GM21717 (cell line): ENCODE results near the gene TIMM13.
"Not testable (repeated sequence)": the region's sequence is repeated elsewhere in the genome, so short reads cannot be mapped to it uniquely, and the experiment has no call there.

Source experiments
- ATAC-seq: cut with Tn5 transposase; IDR thresholded peaks from one replicate; pipeline ENCODE4 v1.9.1; 2021; ENCODE audit warnings: mild to moderate bottlenecking, moderate library complexity; ENCODE audit not compliant: unreplicated experiment

TIMM13 gene

DNA sequence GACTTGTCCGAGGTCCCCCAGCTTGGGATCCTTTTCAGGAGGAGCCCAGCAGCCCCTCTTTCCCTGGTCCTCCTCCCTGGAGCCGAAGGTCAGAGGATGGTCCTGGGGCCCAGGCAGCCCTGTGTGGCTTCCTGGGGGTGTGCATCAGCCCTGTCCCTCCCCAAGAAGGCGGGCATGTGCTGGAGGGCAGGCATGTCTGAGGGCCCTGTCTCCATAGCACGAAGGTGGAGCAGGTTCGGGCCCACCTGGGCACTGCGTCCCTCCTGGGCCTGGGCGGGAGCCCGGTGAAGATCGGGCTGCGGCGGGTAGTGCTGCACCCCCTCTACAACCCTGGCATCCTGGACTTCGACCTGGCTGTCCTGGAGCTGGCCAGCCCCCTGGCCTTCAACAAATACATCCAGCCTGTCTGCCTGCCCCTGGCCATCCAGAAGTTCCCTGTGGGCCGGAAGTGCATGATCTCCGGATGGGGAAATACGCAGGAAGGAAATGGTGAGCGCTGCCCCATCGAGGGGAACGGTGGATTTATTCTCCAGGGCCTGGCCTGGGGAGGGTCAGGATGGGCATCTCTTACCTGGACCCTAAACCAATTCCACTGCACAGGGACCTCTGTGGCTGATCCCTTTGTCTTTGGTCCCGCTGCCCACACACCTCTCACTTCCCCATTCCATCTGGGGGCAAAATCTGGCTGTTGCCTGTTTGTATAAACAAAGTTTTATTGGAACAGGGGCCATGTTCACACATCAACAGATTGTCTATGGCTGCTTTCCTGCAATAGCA, 10.9 kb downstream of the TIMM13 start:
- ATAC-seq: no peak

- no peak for ATAC-seq
Observed at GRCh38 chr19:2415973-2416319, 11.4 kb downstream of the TIMM13 start.

- ATAC-seq: no peak
Observed at GRCh38 chr19:2415281-2415972, 12.0 kb downstream of the TIMM13 start.

- ATAC-seq: no peak
Observed at GRCh38 chr19:2413629-2414028, 13.8 kb downstream of the TIMM13 start.

DNA sequence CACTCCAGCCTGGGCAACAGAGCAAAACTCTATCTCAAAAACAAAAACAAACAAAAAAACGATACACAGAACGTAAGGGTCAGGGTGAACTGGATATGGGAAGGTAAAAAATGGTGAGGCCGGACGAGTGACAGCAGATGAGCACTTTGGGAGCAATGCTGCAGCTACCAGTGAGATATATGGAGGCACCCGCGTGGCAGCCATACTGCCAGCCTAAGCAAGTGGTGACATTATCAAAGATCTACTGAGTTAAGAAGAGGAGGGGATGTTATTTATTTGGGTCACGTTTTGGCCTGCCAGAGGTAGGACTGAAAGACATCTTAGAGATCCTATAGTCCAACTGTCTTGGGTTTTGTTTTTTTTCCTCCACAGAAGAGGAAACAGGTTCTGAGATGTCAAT, 14.2 kb downstream of the TIMM13 start:
- ATAC-seq: no peak

DNA sequence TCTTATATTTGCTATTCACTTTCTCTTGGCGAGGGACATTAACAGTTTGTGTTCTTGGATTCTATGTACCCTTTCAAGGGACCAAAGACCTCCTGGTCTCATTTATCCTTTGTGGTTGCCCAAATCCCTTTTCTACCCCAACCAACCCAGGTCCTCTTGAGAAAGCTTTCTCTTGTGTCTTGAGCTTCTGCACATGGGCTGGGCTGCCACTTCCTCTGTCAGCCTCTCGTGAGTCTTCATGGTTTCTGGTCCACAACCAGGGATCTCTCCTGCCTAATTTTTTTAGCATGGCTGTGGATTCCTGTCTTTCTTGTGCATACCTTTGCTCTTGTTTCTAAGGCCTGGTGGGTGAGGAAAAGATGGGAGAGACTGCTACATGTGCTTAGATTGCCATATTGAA, 14.9 kb downstream of the TIMM13 start:
- no peak for ATAC-seq

DNA sequence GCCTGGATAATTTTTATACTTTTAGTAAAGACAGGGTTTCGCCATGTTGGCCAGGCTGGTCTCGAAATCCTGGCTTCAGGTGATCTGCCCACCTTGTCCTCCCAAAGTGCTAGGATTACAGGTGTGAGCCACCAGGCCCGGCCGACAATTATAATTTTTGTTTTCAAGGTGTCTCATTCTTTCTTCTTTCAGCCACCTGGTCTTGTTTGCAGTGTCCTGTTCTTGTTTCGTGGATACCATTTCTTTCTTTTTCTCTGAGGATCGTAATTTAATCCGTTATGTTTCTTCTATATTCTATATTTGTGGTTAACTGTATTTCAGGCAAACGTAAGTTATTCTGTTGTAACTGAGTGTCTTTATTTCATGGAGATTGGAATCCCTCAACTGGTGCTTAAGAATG, 15.7 kb downstream of the TIMM13 start:
- ATAC-seq: no peak

DNA sequence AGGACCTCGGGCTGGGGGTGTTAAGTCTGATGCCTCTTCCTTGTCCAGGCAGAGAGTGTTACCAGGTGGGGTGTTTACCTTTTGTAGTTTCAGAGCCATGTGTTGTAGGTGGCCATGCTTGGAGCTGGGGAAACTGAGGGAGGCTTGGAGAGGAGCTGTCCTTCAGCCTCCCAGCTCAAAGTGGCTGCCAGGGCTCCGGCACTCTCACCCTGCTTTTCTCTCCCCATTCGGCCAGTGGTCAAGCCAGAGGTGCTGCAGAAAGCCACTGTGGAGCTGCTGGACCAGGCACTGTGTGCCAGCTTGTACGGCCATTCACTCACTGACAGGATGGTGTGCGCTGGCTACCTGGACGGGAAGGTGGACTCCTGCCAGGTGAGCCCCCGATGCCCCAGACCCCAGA, 17.4 kb downstream of the TIMM13 start:
- no peak for ATAC-seq

GRCh38 chr19:2409352-2409912, 18.0 kb downstream of the TIMM13 start:
- no peak for ATAC-seq

GRCh38 chr19:2408247-2408646, 19.1 kb downstream of the TIMM13 start:
- no peak for ATAC-seq

DNA sequence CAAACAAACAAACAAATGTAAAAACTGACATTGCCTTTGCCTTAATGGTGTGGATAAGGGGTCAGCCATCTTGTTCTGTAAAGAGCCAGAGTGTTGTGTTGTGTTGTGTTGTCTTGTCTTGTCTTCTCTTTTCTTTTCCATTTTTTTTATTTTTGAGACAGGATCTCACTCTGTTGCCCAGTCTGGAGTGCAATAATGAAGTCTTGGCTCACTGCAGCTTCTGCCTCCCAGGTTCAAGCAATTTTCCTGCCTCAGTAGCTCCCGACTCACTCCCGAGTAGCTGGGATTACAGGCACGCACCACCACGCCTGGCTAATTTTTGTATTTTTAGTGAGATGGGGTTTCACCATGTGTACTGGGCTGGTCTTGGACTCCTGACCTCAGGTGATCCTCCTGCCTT, 27.8 kb downstream of the TIMM13 start:
- no peak for ATAC-seq

DNA sequence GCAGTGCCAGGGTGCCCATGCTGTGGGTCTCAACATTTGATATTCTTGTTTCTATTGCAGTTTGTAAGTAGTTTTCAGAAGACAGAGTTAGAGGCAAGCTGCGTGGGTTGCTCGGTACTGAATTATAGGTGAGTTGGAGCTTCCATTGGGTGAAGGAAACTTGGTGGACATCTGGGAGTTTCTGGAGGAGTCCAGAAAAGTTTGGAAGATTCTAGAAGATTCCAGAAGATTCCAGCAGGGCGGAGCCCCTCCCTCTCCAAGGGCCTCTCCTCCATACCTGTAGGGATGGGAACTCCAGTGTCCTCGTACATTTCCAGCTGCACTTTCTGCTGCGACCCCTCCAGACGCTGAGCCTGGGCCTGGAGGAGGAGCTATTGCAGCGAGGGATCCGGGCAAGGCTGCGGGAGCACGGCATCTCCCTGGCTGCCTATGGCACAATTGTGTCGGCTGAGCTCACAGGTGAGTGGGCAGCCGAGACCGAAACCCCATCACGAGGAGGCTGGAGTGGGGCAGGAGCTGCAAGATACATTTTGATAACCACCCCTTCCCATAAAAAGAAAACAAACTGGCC, 28.6 kb downstream of the TIMM13 start:
- ATAC-seq: no peak

GRCh38 chr19:2397173-2397572, 30.2 kb downstream of the TIMM13 start:
- ATAC-seq: not testable (repeated sequence)

GRCh38 chr19:2395293-2395829, 32.0 kb downstream of the TIMM13 start:
- not testable (repeated sequence) for ATAC-seq

GRCh38 chr19:2394442-2395292, 32.7 kb downstream of the TIMM13 start:
- ATAC-seq: no peak

DNA sequence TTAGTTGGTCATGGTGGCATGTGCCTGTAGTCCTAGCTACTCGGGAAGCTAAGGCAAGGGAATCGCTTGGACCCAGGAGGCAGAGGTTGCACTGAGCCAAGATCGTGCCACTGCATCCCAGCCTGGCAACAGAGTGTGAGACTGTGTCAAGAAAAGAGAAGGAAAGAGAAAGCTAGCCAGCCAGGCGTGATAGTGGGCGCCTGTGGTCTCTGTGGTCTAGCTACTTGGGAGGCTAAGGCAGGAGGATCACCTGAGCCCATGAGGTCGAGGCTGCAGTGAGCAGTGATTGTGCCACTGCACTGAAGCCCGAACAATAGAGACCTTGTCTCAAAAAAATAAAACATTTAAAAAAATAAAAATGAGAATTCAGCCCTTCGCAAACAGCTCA, 33.3 kb downstream of the TIMM13 start:
- no peak for ATAC-seq

GRCh38 chr19:2392899-2393298, 34.5 kb downstream of the TIMM13 start:
- not testable (repeated sequence) for ATAC-seq

- ATAC-seq: no peak
Observed at GRCh38 chr19:2392366-2392765, 35.0 kb downstream of the TIMM13 start.

GRCh38 chr19:2391118-2391725, 36.2 kb downstream of the TIMM13 start:
- no peak for ATAC-seq

DNA sequence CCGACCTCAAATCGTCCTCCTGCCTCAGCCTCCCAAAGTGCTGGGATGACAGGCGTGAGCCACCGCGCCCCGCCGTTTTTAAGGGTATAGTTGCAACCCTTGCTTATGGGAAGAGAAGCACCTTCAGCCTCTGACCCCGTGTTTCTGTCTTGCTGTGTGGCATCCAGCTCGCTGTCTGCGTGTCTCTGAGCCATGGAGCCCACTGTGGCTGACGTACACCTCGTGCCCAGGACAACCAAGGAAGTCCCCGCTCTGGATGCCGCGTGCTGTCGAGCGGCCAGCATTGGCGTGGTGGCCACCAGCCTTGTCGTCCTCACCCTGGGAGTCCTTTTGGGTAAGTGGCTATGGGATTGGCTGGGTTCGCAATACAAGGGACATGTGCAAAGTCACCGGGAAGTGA, 37.8 kb downstream of the TIMM13 start:
- no peak for ATAC-seq
